Adrenal gland (tissue), 5 donors: ENCODE measurements around the gene WFS1.

Experiments
- POLR2A ChIP-seq, 2 donors: fragments of 450-650 bp; IDR thresholded peaks; one replicate each; pipeline ENCODE4 v1.6.1; 2017; ENCODE audit warnings: antibody characterized with exemption in 2 of 2, mild to moderate bottlenecking in 2 of 2, moderate library complexity in 1 of 2
- TF ChIP-seq, protein P1 (sequence below), 6 experiments: fragments of 450-650 bp in 4 of 6; fragments of 200-600 bp in 2 of 6; sonication (generic) in 1 of 6; IDR thresholded peaks; 1 replicate in 5 of 6; 2 replicates in 1 of 6; pipeline versions ENCODE4 v1.5.1 to v1.8.0; 2016 to 2021; ENCODE audit warnings: antibody characterized with exemption in 6 of 6, mild to moderate bottlenecking in 2 of 6, moderate library complexity in 1 of 6
- donor health status: DM: no; HTN: no; CAD: no.

DNA sequence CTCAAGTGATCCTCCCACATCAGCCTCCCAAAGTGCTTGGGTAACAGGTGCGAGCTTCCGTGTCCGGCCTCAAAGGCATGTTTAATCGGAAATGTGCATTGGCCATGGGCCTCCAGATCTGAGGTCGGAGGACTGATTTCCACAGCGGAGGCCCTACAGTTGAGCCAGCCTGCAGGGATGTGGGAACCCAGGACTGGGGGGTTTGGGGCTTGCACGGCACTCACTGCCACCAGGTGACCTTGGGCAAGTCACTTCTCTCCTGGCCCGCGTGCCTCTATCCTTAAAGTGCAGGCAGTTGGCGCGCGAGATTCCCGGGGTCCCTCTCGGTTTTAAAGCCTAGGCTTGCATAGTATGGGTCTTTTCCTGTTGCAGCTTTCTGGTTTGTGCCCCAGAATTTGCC, 18.3 kb upstream of the WFS1 start:
- no peak for TF ChIP-seq POLR2A (IDR thresholded peaks at IDR 0.05)
- TF ChIP-seq, protein P1, sequence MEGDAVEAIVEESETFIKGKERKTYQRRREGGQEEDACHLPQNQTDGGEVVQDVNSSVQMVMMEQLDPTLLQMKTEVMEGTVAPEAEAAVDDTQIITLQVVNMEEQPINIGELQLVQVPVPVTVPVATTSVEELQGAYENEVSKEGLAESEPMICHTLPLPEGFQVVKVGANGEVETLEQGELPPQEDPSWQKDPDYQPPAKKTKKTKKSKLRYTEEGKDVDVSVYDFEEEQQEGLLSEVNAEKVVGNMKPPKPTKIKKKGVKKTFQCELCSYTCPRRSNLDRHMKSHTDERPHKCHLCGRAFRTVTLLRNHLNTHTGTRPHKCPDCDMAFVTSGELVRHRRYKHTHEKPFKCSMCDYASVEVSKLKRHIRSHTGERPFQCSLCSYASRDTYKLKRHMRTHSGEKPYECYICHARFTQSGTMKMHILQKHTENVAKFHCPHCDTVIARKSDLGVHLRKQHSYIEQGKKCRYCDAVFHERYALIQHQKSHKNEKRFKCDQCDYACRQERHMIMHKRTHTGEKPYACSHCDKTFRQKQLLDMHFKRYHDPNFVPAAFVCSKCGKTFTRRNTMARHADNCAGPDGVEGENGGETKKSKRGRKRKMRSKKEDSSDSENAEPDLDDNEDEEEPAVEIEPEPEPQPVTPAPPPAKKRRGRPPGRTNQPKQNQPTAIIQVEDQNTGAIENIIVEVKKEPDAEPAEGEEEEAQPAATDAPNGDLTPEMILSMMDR (IDR thresholded peaks at IDR 0.05) = no peak
